ENCODE results near the gene UBE2D3. TPM values are rescaled to one million over a fixed set of nuclear protein-coding genes. Genes with fewer than 3 reads are reported as not detected.
A peak's percentile ranks its signal among the peaks of the same experiment; 100 is the strongest.

UBE2D3 gene
- total RNA-seq (100 to 1,000 TPM; 221 to 367 (median 346) TPM), polyA plus RNA-seq (100 to 1,000 TPM; 239 to 629 (median 498) TPM)
- long read RNA-seq, donor 1, transcript UBE2D3-210 (8 exons, 3,990 nt), result major isoform, 49 of 208 reads
- long read RNA-seq, donor 1, transcript UBE2D3-207 (8 exons, 2,368 nt), result minor isoform, 15 of 208 reads
- long read RNA-seq, donor 1, transcript UBE2D3-208 (8 exons, 2,227 nt), result minor isoform, 6 of 208 reads
- long read RNA-seq, donor 1, transcript UBE2D3-203 (8 exons, 2,389 nt), result minor isoform, 22 of 208 reads
- long read RNA-seq, donor 1, partial matches to known transcripts, result 25 of 208 reads
- long read RNA-seq, donor 1, other reads (novel, unspliced or antisense), result 91 of 208 reads
- long read RNA-seq, donor 2, full-length matches to known transcripts, result 303 of 530 reads
- long read RNA-seq, donor 2, partial matches to known transcripts, result 89 of 530 reads
- long read RNA-seq, donor 2, other reads (novel, unspliced or antisense), result 138 of 530 reads

DNA sequence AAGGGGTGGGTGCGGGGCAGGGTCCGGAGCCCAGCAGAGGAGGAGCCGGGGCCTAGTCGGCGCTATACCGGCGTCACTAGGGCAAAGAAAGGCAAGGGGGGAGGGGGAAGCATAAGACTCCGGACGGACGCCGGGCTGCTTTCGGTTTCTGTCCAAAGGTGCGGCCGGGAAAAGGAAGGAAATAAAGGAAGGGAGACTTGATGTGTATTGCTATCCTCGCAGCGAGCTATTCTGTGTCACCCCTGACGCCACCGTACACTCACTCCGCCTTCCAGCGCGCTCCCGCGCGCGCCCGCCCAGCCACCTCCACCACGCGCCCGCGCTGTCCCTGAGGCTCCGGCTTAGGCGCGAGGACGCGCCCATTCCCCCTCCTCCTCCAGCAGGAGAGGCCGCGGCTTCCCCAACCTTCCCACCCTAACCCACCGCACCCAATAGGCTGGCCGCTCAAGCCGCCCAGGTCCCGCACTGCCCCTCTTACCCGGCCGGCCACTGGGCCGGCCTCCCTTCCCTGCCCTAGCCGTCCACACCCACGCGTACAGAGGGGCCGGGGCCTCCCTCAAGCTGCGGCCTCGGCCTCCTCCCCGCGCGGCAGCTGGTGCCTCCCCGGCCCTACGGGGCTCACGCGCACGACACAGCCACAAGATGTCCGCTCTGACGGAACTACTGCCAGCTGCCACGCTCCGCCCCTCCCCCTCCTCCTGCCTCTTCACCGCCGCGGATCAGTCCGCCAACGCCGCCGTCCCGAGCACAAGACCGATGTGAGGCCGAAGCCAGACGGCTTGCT, at the start of gene UBE2D3:
TSS of gene UBE2D3 (minus strand) at position 662 of the 784 bp plus-strand sequence. CDS start 1,043 bp downstream, outside the sequence.
- intact Hi-C loops (cut with DNase I), result loop anchor here (2.0 to 5.0 kb wide), 2 partner anchors 42 to 325 kb away; partner anchors contain the start of genes CISD2 (in 1 of the 2) and NFKB1 (in 1 of the 2)
- peaks cover 45% of the 10 kb centered on the region for H3K4me1 ChIP-seq
- WGBS, 3 donors, result 0% methylated on average over 48 to 73 of the region's 73 CpGs
- DNase-seq, result peak; percentile 95 to 98
- peaks cover 2 to 15% of the 10 kb centered on the region in 2 donors for H3K36me3 ChIP-seq (ENCODE audit: insufficient read depth in 1 of 2, low read depth in 1 of 2)
- H3K4me3 ChIP-seq, result peak within 1 kb of the TSS; percentile 89
- no peaks in the 10 kb centered on the region for H3K9me3 ChIP-seq
- TF ChIP-seq, protein P1, sequence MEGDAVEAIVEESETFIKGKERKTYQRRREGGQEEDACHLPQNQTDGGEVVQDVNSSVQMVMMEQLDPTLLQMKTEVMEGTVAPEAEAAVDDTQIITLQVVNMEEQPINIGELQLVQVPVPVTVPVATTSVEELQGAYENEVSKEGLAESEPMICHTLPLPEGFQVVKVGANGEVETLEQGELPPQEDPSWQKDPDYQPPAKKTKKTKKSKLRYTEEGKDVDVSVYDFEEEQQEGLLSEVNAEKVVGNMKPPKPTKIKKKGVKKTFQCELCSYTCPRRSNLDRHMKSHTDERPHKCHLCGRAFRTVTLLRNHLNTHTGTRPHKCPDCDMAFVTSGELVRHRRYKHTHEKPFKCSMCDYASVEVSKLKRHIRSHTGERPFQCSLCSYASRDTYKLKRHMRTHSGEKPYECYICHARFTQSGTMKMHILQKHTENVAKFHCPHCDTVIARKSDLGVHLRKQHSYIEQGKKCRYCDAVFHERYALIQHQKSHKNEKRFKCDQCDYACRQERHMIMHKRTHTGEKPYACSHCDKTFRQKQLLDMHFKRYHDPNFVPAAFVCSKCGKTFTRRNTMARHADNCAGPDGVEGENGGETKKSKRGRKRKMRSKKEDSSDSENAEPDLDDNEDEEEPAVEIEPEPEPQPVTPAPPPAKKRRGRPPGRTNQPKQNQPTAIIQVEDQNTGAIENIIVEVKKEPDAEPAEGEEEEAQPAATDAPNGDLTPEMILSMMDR (IDR thresholded peaks at IDR 0.05), result no peak
- H3K27ac ChIP-seq, result peak within 1 kb of the TSS; percentile 100
- no peaks in the 10 kb centered on the region for H3K27me3 ChIP-seq (ENCODE audit: insufficient read depth in 3 of 3, low read length in 2 of 3)
- ATAC-seq, result peak; percentile 74 to 80 (median 76)

DNA sequence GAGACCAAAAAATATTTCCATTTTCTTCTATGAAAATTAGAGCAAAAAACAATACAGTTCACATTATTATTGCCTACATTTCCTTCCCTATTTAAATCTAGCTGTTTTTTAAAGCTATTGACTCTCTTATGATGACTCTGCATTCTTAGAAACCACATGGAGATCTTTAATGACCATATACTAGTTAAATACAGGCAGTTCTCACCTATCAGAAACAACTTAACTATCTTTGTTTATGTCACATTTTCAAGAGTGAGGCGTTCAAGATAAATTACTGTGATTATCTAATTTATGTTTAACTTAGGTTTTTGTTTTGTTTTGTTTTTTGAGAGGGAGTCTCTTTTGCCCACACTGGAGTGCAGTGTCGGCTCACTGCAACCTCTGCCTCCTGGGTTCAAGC, 44.4 kb upstream of the UBE2D3 start:
- 83 to 91% (median 86%) methylated on average over 2 of the region's 2 CpGs for WGBS, 3 donors
- Histone ChIP-seq H3K4me3 (no peak overlapping the region), H3K9me3 (no peaks in the 10 kb centered on the region), H3K36me3 (ENCODE audit: insufficient read depth in 1 of 2, low read depth in 1 of 2) (no peaks in the 10 kb centered on the region), H3K27ac (no peak overlapping the region), H3K4me1 (peaks cover 20% of the 10 kb centered on the region), H3K27me3 (ENCODE audit: insufficient read depth in 3 of 3, low read length in 2 of 3) (no peaks in the 10 kb centered on the region)
- DNase-seq, result no peak
- TF ChIP-seq, protein P1 (IDR thresholded peaks at IDR 0.05), result no peak
- ATAC-seq, result no peak
- intact Hi-C loops (cut with DNase I), result no loop called here

- 12 to 15% (median 13%) methylated on average over 19 of the region's 19 CpGs for WGBS, 3 donors
- peak in 1 of 4 donors; percentile 8 for ATAC-seq
- no peaks in the 10 kb centered on the region for H3K36me3 ChIP-seq (ENCODE audit: insufficient read depth in 1 of 2, low read depth in 1 of 2)
- no peaks in the 10 kb centered on the region for H3K9me3 ChIP-seq
- intact Hi-C loops (cut with DNase I), result loop anchor here (2.0 to 10.0 kb wide), 4 partner anchors 41 to 225 kb away; partner anchors contain the start of genes BDH2 (in 1 of the 2), MANBA (in 1 of the 2) and UBE2D3 (in 1 of the 2)
- no peaks in the 10 kb centered on the region for H3K27me3 ChIP-seq (ENCODE audit: insufficient read depth in 3 of 3, low read length in 2 of 3)
- TF ChIP-seq, protein P1 (IDR thresholded peaks at IDR 0.05), result no peak
- H3K27ac ChIP-seq, result peak overlapping the region; percentile 91
- no peak for DNase-seq
- H3K4me1 ChIP-seq, result peaks cover 20% of the 10 kb centered on the region
- peak overlapping the region; percentile 82 for H3K4me3 ChIP-seq
Measured at GRCh38 chr4:102869569-102870197, 42.3 kb upstream of the UBE2D3 start.

- TF ChIP-seq, protein P1 (IDR thresholded peaks at IDR 0.05), result no peak
- peak within 1 kb of the TSS; percentile 82 for H3K4me3 ChIP-seq
- DNase-seq, result peak; percentile 92 to 95
- ATAC-seq, result peak; percentile 97 to 98 (median 98)
- intact Hi-C loops (cut with DNase I), result loop anchor here (2.0 to 10.0 kb wide), 4 partner anchors 40 to 226 kb away; partner anchors contain the start of genes BDH2 (in 1 of the 2), MANBA (in 1 of the 2) and UBE2D3 (in 1 of the 2)
- 0% methylated on average over 64 to 71 of the region's 71 CpGs for WGBS, 3 donors
- H3K27ac ChIP-seq, result peak within 1 kb of the TSS; percentile 91
- no peaks in the 10 kb centered on the region for H3K27me3 ChIP-seq (ENCODE audit: insufficient read depth in 3 of 3, low read length in 2 of 3)
- H3K9me3 ChIP-seq, result no peaks in the 10 kb centered on the region
- no peaks in the 10 kb centered on the region for H3K36me3 ChIP-seq (ENCODE audit: insufficient read depth in 1 of 2, low read depth in 1 of 2)
- H3K4me1 ChIP-seq, result peaks cover 20% of the 10 kb centered on the region
Measured at GRCh38 chr4:102868781-102869568, 41.6 kb upstream of the UBE2D3 start, which contains the start of gene CISD2. TSS of gene CISD2 (plus strand) at chr4:102868992. CDS start at chr4:102869085, 93 bp downstream.

All from psoas muscle (tissue), 8 donors.